HepG2 (cell line): ENCODE results near the gene SECTM1. TPM values are rescaled to one million over a fixed set of nuclear protein-coding genes. Genes with fewer than 3 reads are reported as not detected.

Experiments used
- CHD4 ChIP-seq: fragments of 200-600 bp; sonication (generic); IDR thresholded peaks from 2 replicates; pipeline ENCODE4 v1.7.0; 2017; ENCODE audit warnings: mild to moderate bottlenecking, low read length, borderline replicate concordance
- DMAP1 ChIP-seq: IDR thresholded peaks from 2 replicates; pipeline ENCODE4 v1.6.1; 2016
- HDAC1 ChIP-seq: sonication (generic); formaldehyde crosslinking; IDR thresholded peaks from 2 replicates; pipeline ENCODE4 v1.5.1; 2020; ENCODE audit warnings: mild to moderate bottlenecking, missing genetic modification reagents
- HHEX ChIP-seq: IDR thresholded peaks from 2 replicates; pipeline ENCODE4 v1.6.1; 2016; ENCODE audit warnings: control low read depth
- HMG20B ChIP-seq: conservative IDR thresholded peaks from 2 replicates; pipeline ENCODE4 v1.6.1; 2016; ENCODE audit warnings: missing genetic modification reagents, missing compliant biosample characterization
- HOXA3 ChIP-seq: sonication (generic); formaldehyde crosslinking; IDR thresholded peaks from 2 replicates; pipeline ENCODE4 v1.5.0; 2020; ENCODE audit warnings: missing genetic modification reagents
- MIXL1 ChIP-seq: IDR thresholded peaks from 2 replicates; pipeline ENCODE4 v1.6.1; 2016
- RFXANK ChIP-seq: IDR thresholded peaks from 2 replicates; pipeline ENCODE4 v1.6.1; 2016
- SALL2 ChIP-seq: sonication (generic); formaldehyde crosslinking; IDR thresholded peaks from 2 replicates; pipeline ENCODE4 v1.8.1; 2023; ENCODE audit warnings: mild to moderate bottlenecking, missing genetic modification reagents, inconsistent platforms
- SP4 ChIP-seq: sonication (generic); formaldehyde crosslinking; IDR thresholded peaks from 2 replicates; pipeline ENCODE4 v1.8.1; 2023; ENCODE audit warnings: mild to moderate bottlenecking, missing genetic modification reagents
- YEATS2 ChIP-seq: sonication (generic); formaldehyde crosslinking; IDR thresholded peaks from 2 replicates; pipeline ENCODE4 v1.4.0; 2020; ENCODE audit warnings: missing genetic modification reagents, borderline replicate concordance
- YY1 ChIP-seq: IDR thresholded peaks from 2 replicates; pipeline ENCODE4 v1.6.1; 2011; ENCODE audit warnings: low read length, low read depth, moderate library complexity, mild to moderate bottlenecking; ENCODE audit not compliant: insufficient read depth, insufficient replicate concordance
- ZNF3 ChIP-seq: IDR thresholded peaks from 2 replicates; pipeline ENCODE4 v1.7.0; 2017; ENCODE audit warnings: inconsistent platforms
- ZNF543 ChIP-seq: sonication (generic); formaldehyde crosslinking; IDR thresholded peaks from 2 replicates; pipeline ENCODE4 v1.4.0; 2020; ENCODE audit warnings: mild to moderate bottlenecking, missing genetic modification reagents
- polyA plus RNA-seq, 8 experiments: library from polyadenylated mRNA; depleted of rRNA in 3 of 8; stranded (reverse) in 7 of 8; unstranded in 1 of 8; fragments of >200 nt; fragmentation: Illumina TruSeq in 4 of 8; extraction: Trizol in 4 of 8; gene quantifications; 2 replicates each; pipeline versions ENCODE4 v1.2.1 to v1.2.3, GENCODE V29; 2011 to 2016; ENCODE audit warnings: low read depth in 4 of 8, missing spikeins in 1 of 8, mixed read lengths in 1 of 8; ENCODE audit not compliant: insufficient read depth in 1 of 8
- total RNA-seq, 5 experiments: library from RNA; depleted of rRNA; stranded (reverse); fragments of >200 nt; fragmentation: Illumina TruSeq; extraction: Trizol; gene quantifications; 2 replicates each; pipeline ENCODE4 v1.2.3, GENCODE V29; 2016; ENCODE audit warnings: low read depth in 1 of 5
- TF ChIP-seq, protein P1 (sequence below): sonication (generic); formaldehyde crosslinking; IDR thresholded peaks from 2 replicates; pipeline ENCODE4 v1.5.0; 2020; ENCODE audit warnings: missing genetic modification reagents
- TF ChIP-seq, protein P2 (sequence below), 2 experiments: fragments of 450-650 bp in 1 of 2; sonication (generic) in 1 of 2; formaldehyde crosslinking; IDR thresholded peaks; 2 replicates each; pipeline versions ENCODE4 v1.5.0 to v1.8.0; 2020 to 2022; ENCODE audit warnings: mild to moderate bottlenecking in 1 of 2, missing genetic modification reagents in 1 of 2
- TF ChIP-seq, protein P3 (sequence below): sonication (generic); formaldehyde crosslinking; IDR thresholded peaks from 2 replicates; pipeline ENCODE4 v1.5.0; 2020; ENCODE audit warnings: missing genetic modification reagents, mild to moderate bottlenecking, borderline replicate concordance
- TF ChIP-seq, protein P4 (sequence below): sonication (generic); formaldehyde crosslinking; IDR thresholded peaks from 2 replicates; pipeline ENCODE4 v1.4.0; 2020; ENCODE audit warnings: missing genetic modification reagents, mild to moderate bottlenecking, borderline replicate concordance

SECTM1 gene
- total and polyA plus RNA-seq, 2 of the 13 experiments (the other 11 are each of a cell fraction or from before 2014, with no cell fraction given): 3.5 to 5.3 TPM

DNA sequence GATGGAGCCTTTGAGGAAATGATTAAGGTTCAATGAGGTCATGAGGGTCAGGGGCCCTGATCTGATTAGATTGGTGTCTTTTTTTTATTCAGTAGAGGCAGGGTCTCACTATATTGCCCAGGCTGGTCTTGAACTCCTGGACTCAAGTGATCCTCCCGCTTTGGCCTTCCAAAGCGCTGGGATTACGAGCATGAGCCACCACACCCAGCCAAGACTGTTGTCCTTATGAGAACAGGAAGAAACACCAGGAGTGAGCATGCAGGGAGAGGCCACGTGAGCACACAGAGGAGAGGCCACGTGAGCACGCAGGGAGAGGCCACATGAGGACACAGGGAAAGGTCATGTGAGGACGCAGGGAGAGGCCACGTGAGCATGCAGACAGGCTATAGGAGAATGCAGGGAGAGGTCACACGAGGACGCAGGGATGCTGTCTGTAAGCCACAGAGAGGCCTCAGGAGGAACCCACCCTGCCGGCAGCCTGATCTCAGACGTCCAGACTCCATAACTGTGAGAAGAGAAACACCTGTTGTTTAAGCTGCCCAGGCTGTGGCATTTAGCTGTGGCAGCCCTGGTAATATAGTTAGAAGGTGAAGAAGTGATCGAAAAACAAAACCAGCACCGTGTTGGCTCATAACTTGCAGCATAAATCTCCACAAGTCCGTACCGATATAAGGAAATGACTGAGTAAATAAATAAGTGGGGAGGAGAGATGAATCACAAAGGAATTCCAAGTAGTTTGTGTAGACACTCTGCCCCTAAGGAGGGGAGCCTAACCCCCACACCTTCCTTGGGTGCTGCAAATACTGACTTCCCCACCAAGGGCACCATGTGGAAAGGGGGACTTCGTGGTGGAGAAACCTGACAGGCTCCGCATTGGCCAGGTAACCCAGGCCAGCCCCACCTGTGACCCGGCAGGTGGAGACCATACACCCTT, 45.4 kb downstream of the SECTM1 start (continued):
- TF ChIP-seq HMG20B (peak; percentile 67; the same call in 1 of the 2 replicates), SP4 (peak; percentile 82), ZNF3 (peak; percentile 41; the same call in 1 of the 2 replicates), MIXL1 (CRISPR knock-in tag) (peak; percentile 83), HDAC1 (CRISPR knock-in tag) (peak; percentile 96), DMAP1 (peak; percentile 77), HHEX (CRISPR knock-in tag) (peak; percentile 64; the same call in 1 of the 2 replicates), YEATS2 (CRISPR knock-in tag) (peak; percentile 95), RFXANK (CRISPR knock-in tag) (no peak), HOXA3 (CRISPR knock-in tag) (peak; percentile 94), YY1 (no peak), ZNF543 (CRISPR knock-in tag) (peak; percentile 75; the same call in 1 of the 2 replicates), SALL2 (CRISPR knock-in tag) (peak; percentile 81), CHD4 (peak; percentile 89)
- TF ChIP-seq, protein P1, sequence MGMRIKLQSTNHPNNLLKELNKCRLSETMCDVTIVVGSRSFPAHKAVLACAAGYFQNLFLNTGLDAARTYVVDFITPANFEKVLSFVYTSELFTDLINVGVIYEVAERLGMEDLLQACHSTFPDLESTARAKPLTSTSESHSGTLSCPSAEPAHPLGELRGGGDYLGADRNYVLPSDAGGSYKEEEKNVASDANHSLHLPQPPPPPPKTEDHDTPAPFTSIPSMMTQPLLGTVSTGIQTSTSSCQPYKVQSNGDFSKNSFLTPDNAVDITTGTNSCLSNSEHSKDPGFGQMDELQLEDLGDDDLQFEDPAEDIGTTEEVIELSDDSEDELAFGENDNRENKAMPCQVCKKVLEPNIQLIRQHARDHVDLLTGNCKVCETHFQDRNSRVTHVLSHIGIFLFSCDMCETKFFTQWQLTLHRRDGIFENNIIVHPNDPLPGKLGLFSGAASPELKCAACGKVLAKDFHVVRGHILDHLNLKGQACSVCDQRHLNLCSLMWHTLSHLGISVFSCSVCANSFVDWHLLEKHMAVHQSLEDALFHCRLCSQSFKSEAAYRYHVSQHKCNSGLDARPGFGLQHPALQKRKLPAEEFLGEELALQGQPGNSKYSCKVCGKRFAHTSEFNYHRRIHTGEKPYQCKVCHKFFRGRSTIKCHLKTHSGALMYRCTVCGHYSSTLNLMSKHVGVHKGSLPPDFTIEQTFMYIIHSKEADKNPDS: peak; percentile 93; the same call in 1 of the 2 replicates
- TF ChIP-seq, protein P2, sequence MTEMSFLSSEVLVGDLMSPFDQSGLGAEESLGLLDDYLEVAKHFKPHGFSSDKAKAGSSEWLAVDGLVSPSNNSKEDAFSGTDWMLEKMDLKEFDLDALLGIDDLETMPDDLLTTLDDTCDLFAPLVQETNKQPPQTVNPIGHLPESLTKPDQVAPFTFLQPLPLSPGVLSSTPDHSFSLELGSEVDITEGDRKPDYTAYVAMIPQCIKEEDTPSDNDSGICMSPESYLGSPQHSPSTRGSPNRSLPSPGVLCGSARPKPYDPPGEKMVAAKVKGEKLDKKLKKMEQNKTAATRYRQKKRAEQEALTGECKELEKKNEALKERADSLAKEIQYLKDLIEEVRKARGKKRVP (CRISPR knock-in tag; IDR thresholded peaks at IDR 0.05): peak in 1 of 2 experiments; percentile 87; a peak in 2 of 4 replicates
- TF ChIP-seq, protein P3, sequence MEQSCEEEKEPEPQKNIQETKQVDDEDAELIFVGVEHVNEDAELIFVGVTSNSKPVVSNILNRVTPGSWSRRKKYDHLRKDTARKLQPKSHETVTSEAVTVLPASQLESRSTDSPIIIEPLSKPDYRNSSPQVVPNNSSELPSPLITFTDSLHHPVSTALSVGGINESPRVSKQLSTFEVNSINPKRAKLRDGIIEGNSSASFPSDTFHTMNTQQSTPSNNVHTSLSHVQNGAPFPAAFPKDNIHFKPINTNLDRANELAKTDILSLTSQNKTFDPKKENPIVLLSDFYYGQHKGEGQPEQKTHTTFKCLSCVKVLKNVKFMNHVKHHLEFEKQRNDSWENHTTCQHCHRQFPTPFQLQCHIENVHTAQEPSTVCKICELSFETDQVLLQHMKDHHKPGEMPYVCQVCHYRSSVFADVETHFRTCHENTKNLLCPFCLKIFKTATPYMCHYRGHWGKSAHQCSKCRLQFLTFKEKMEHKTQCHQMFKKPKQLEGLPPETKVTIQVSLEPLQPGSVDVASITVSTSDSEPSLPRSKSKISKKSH (CRISPR knock-in tag): peak; percentile 92; the same call in 1 of the 2 replicates
- TF ChIP-seq, protein P4, sequence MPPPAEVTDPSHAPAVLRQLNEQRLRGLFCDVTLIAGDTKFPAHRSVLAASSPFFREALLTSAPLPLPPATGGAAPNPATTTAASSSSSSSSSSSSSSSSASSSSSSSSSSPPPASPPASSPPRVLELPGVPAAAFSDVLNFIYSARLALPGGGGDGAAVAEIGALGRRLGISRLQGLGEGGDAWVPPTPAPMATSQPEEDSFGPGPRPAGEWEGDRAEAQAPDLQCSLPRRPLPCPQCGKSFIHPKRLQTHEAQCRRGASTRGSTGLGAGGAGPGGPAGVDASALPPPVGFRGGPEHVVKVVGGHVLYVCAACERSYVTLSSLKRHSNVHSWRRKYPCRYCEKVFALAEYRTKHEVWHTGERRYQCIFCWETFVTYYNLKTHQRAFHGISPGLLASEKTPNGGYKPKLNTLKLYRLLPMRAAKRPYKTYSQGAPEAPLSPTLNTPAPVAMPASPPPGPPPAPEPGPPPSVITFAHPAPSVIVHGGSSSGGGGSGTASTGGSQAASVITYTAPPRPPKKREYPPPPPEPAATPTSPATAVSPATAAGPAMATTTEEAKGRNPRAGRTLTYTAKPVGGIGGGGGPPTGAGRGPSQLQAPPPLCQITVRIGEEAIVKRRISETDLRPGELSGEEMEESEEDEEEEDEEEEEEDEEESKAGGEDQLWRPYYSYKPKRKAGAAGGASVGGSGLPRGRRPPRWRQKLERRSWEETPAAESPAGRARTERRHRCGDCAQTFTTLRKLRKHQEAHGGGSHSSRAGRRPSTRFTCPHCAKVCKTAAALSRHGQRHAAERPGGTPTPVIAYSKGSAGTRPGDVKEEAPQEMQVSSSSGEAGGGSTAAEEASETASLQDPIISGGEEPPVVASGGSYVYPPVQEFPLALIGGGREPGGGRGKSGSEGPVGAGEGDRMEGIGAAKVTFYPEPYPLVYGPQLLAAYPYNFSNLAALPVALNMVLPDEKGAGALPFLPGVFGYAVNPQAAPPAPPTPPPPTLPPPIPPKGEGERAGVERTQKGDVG (CRISPR knock-in tag): peak; percentile 97
